Astrocyte (in vitro differentiated cells and primary cell): ENCODE measurements around the gene SLC39A5. TPM values are rescaled to one million over a fixed set of nuclear protein-coding genes. Genes with fewer than 3 reads are reported as not detected.

Experiments
- DNase-seq: peaks from one replicate; pipeline ENCODE4 v3.0.0-alpha.2; 2010; ENCODE audit warnings: low read depth
- FAIRE-seq: peaks from 2 replicates; lab custom pipeline; 2011; peaks lifted over from hg19 to GRCh38; lab: Jason Lieb, UNC
- H2AFZ ChIP-seq: 2 replicates; pipeline ENCODE4 v1.6.0; 2012; ENCODE audit warnings: low read depth, low read length, inconsistent platforms
- H3K27ac ChIP-seq: 2 replicates; pipeline ENCODE4 v1.5.1; 2011; ENCODE audit warnings: low read depth, low read length, inconsistent platforms
- H3K27me3 ChIP-seq: 2 replicates; pipeline ENCODE4 v1.6.0; 2011; ENCODE audit warnings: low read length, inconsistent platforms; ENCODE audit not compliant: insufficient read depth
- H3K36me3 ChIP-seq: 2 replicates; pipeline ENCODE4 v1.5.1; 2011; ENCODE audit warnings: low read length, inconsistent platforms; ENCODE audit not compliant: insufficient read depth
- H3K4me1 ChIP-seq: 2 replicates; pipeline ENCODE4 v1.5.1; 2011; ENCODE audit warnings: low read length, inconsistent platforms; ENCODE audit not compliant: insufficient read depth
- H3K4me2 ChIP-seq: 2 replicates; pipeline ENCODE4 v1.6.0; 2012; ENCODE audit warnings: low read length, inconsistent platforms
- H3K4me3 ChIP-seq: 2 replicates; pipeline ENCODE4 v1.5.1; 2011; ENCODE audit warnings: low read depth, mild to moderate bottlenecking, low read length, inconsistent platforms; ENCODE audit not compliant: insufficient read depth
- H3K79me2 ChIP-seq: 2 replicates; pipeline ENCODE4 v1.6.0; 2012; ENCODE audit warnings: mild to moderate bottlenecking, low read length, inconsistent platforms; ENCODE audit not compliant: insufficient read depth
- H3K9ac ChIP-seq: 2 replicates; pipeline ENCODE4 v1.6.0; 2012; ENCODE audit warnings: mild to moderate bottlenecking, low read length, inconsistent platforms
- H3K9me3 ChIP-seq: 2 replicates; pipeline ENCODE4 v1.5.1; 2012; ENCODE audit warnings: low read depth, mild to moderate bottlenecking, low read length, inconsistent platforms; ENCODE audit not compliant: insufficient read depth
- H4K20me1 ChIP-seq: 2 replicates; pipeline ENCODE4 v1.6.0; 2012; ENCODE audit warnings: low read length, inconsistent platforms; ENCODE audit not compliant: insufficient read depth
- H3K27ac Mint-ChIP-seq: one replicate; pipeline ENCODE4 v1.8.0; 2021; ENCODE audit warnings: mild to moderate bottlenecking, mixed read lengths; ENCODE audit not compliant: unreplicated experiment
- H3K27me3 Mint-ChIP-seq: one replicate; pipeline ENCODE4 v1.8.0; 2021; ENCODE audit warnings: low read depth, mixed read lengths; ENCODE audit not compliant: unreplicated experiment
- H3K36me3 Mint-ChIP-seq: one replicate; pipeline ENCODE4 v1.8.0; 2021; ENCODE audit warnings: low read depth, mixed read lengths; ENCODE audit not compliant: unreplicated experiment
- H3K4me1 Mint-ChIP-seq: one replicate; pipeline ENCODE4 v1.8.0; 2021; ENCODE audit warnings: low read depth, mixed read lengths; ENCODE audit not compliant: unreplicated experiment
- H3K4me3 Mint-ChIP-seq: one replicate; pipeline ENCODE4 v1.8.0; 2021; ENCODE audit warnings: mild to moderate bottlenecking, moderate library complexity, mixed read lengths; ENCODE audit not compliant: unreplicated experiment
- H3K9me3 Mint-ChIP-seq: one replicate; pipeline ENCODE4 v1.8.0; 2021; ENCODE audit warnings: mild to moderate bottlenecking, mixed read lengths; ENCODE audit not compliant: unreplicated experiment
- CTCF ChIP-seq: IDR thresholded peaks from 2 replicates; pipeline ENCODE4 v1.5.1; 2011; ENCODE audit warnings: low read depth, mild to moderate bottlenecking, inconsistent platforms, low read length, moderate library complexity; ENCODE audit not compliant: insufficient read depth
- EZH2 ChIP-seq: IDR thresholded peaks from 2 replicates; pipeline ENCODE4 v1.6.1; 2012; ENCODE audit warnings: mild to moderate bottlenecking, low read length, inconsistent platforms; ENCODE audit not compliant: insufficient read depth
- total RNA-seq: library from RNA; stranded (reverse); gene quantifications from 2 replicates; pipeline ENCODE4 v1.2.1, GENCODE V29; 2021

The SLC39A5 gene
- total RNA-seq, 1 donor from 2014 or later = 0.39 TPM

- no peaks in the 10 kb centered on the region for H3K9me3 ChIP-seq
- H2AFZ ChIP-seq = no peak overlapping the region
- H3K27me3 ChIP-seq = no peaks in the 10 kb centered on the region
- FAIRE-seq (no peak), DNase-seq (no peak)
- H3K4me3 ChIP-seq = no peak overlapping the region
- H4K20me1 ChIP-seq = peaks cover 52% of the 10 kb centered on the region
- Mint-ChIP-seq H3K27me3 (peaks cover 4% of the 10 kb centered on the region), H3K4me1 (peaks cover 10% of the 10 kb centered on the region), H3K36me3 (peaks cover 9% of the 10 kb centered on the region), H3K27ac (no peak overlapping the region), H3K9me3 (no peaks in the 10 kb centered on the region), H3K4me3 (no peak overlapping the region)
- no peaks in the 10 kb centered on the region for H3K79me2 ChIP-seq
- H3K4me2 ChIP-seq = no peak overlapping the region
- no peak overlapping the region for H3K9ac ChIP-seq
- H3K4me1 ChIP-seq = no peaks in the 10 kb centered on the region
- peaks cover 3% of the 10 kb centered on the region for H3K36me3 ChIP-seq
- TF ChIP-seq CTCF = no peak
- TF ChIP-seq EZH2 = no peak
- H3K27ac ChIP-seq = no peak overlapping the region
Observed at GRCh38 chr12:56236091-56236490, 6.2 kb downstream of the SLC39A5 start.

GRCh38 chr12:56236985-56237384, 7.1 kb downstream of the SLC39A5 start:
- FAIRE-seq (no peak), DNase-seq (no peak)
- H4K20me1 ChIP-seq = peaks cover 61% of the 10 kb centered on the region
- H3K36me3 ChIP-seq = peaks cover 5% of the 10 kb centered on the region
- no peak overlapping the region for H3K4me3 ChIP-seq
- H3K79me2 ChIP-seq = no peaks in the 10 kb centered on the region
- H3K27me3 Mint-ChIP-seq = no peaks in the 10 kb centered on the region
- H3K4me2 ChIP-seq = no peak overlapping the region
- H3K27me3 ChIP-seq = no peaks in the 10 kb centered on the region
- TF ChIP-seq EZH2 (no peak), CTCF (no peak)
- H3K27ac Mint-ChIP-seq = no peak overlapping the region
- no peaks in the 10 kb centered on the region for H3K9me3 ChIP-seq
- H3K4me1 Mint-ChIP-seq = peaks cover 12% of the 10 kb centered on the region
- H3K9ac ChIP-seq = no peak overlapping the region
- no peaks in the 10 kb centered on the region for H3K9me3 Mint-ChIP-seq
- no peaks in the 10 kb centered on the region for H3K4me1 ChIP-seq
- H3K4me3 Mint-ChIP-seq = no peak overlapping the region
- H2AFZ ChIP-seq = no peak overlapping the region
- H3K36me3 Mint-ChIP-seq = peaks cover 13% of the 10 kb centered on the region
- H3K27ac ChIP-seq = no peak overlapping the region

GRCh38 chr12:56237552-56237951, 7.7 kb downstream of the SLC39A5 start:
- TF ChIP-seq CTCF (no peak), EZH2 (no peak)
- FAIRE-seq = no peak
- Mint-ChIP-seq H3K27ac (peak overlapping the region; percentile 26), H3K4me3 (no peak overlapping the region), H3K9me3 (no peaks in the 10 kb centered on the region), H3K27me3 (no peaks in the 10 kb centered on the region), H3K36me3 (peaks cover 13% of the 10 kb centered on the region), H3K4me1 (peaks cover 12% of the 10 kb centered on the region)
- no peak for DNase-seq
- H3K79me2 ChIP-seq = no peaks in the 10 kb centered on the region
- H3K27me3 ChIP-seq = no peaks in the 10 kb centered on the region
- no peak overlapping the region for H3K9ac ChIP-seq
- H2AFZ ChIP-seq = no peak overlapping the region
- no peak overlapping the region for H3K27ac ChIP-seq
- H3K4me1 ChIP-seq = no peaks in the 10 kb centered on the region
- no peak overlapping the region for H3K4me2 ChIP-seq
- no peaks in the 10 kb centered on the region for H3K9me3 ChIP-seq
- peaks cover 7% of the 10 kb centered on the region for H3K36me3 ChIP-seq
- no peak overlapping the region for H3K4me3 ChIP-seq
- peaks cover 67% of the 10 kb centered on the region for H4K20me1 ChIP-seq
